GM21723 (cell line): Measurements from ENCODE around the gene ST6GALNAC6.
"Not testable (repeated sequence)": the region's sequence is repeated elsewhere in the genome, so short reads cannot be mapped to it uniquely, and the experiment has no call there.

Experiments used
- ATAC-seq: cut with Tn5 transposase; IDR thresholded peaks from one replicate; pipeline ENCODE4 v1.9.1; 2021; ENCODE audit warnings: mild to moderate bottlenecking, moderate library complexity; ENCODE audit not compliant: unreplicated experiment

Gene ST6GALNAC6

GRCh38 chr9:127860779-127861178 lies 38.6 kb downstream of the ST6GALNAC6 start:
- ATAC-seq: no peak

- no peak for ATAC-seq
Measured at GRCh38 chr9:127860260-127860659, 39.1 kb downstream of the ST6GALNAC6 start.

- no peak for ATAC-seq
Measured at GRCh38 chr9:127858041-127858512, 41.3 kb downstream of the ST6GALNAC6 start.

GRCh38 chr9:127857278-127857677 lies 42.1 kb downstream of the ST6GALNAC6 start:
- no peak for ATAC-seq

GRCh38 chr9:127856729-127857116 lies 42.7 kb downstream of the ST6GALNAC6 start:
- no peak for ATAC-seq

DNA sequence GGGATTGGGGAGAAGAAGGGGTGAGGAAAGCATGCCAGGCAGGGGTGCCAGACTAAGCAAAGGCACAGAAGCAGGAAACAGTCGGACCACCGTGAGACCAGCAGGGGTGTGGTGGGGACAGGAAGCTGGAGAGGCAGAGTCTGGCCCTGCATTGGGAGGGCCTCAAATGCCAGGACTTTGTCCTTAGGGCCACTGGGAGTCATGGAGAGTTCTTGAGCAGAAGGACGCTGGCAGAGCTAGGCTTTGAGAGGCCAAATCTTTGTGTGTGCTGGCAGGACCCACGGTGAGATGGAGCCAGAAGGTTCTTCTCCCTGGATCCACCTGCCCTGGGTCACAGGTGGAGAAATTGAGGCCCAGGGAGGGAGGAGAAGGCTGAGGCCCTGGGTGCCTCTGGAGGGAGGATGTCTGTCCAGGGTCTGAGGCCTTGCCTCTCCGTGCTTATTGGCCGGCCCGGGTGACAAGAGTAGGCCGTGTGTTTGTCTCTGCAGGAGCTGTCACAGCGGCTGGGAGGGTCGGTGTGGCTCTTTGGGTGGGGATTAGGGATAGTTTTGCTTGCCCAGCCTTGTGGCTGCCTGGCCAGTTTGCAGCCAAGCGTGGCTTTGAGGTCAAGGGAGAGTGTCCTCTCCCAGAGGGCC lies 43.2 kb downstream of the ST6GALNAC6 start:
- no peak for ATAC-seq

- no peak for ATAC-seq
Measured at GRCh38 chr9:127855522-127855921, 43.9 kb downstream of the ST6GALNAC6 start.

DNA sequence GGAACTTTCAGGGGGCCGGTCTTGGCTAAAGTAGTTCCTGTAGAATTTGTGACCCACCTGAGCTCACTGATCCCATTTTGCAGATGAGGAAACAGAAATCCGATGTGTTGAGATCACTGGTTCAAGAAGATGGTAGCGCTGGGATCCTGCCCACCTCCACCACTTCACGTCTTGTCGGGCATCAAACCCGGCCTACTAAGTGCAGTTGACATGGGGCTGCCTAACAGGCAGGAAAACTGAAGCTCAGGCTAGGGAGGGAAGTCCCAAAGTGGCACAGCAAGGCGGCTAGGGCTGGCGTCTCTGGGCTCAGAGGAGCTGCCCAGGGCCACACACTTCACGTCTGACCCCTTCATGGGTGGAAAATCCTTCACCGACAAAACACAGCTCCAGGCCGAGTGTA lies 44.4 kb downstream of the ST6GALNAC6 start:
- no peak for ATAC-seq

- ATAC-seq: no peak
Measured at GRCh38 chr9:127854184-127854806, 45.1 kb downstream of the ST6GALNAC6 start, which contains the start of gene ENG. TSS of gene ENG (minus strand) at chr9:127854658. CDS start at chr9:127854355, 303 bp downstream.

DNA sequence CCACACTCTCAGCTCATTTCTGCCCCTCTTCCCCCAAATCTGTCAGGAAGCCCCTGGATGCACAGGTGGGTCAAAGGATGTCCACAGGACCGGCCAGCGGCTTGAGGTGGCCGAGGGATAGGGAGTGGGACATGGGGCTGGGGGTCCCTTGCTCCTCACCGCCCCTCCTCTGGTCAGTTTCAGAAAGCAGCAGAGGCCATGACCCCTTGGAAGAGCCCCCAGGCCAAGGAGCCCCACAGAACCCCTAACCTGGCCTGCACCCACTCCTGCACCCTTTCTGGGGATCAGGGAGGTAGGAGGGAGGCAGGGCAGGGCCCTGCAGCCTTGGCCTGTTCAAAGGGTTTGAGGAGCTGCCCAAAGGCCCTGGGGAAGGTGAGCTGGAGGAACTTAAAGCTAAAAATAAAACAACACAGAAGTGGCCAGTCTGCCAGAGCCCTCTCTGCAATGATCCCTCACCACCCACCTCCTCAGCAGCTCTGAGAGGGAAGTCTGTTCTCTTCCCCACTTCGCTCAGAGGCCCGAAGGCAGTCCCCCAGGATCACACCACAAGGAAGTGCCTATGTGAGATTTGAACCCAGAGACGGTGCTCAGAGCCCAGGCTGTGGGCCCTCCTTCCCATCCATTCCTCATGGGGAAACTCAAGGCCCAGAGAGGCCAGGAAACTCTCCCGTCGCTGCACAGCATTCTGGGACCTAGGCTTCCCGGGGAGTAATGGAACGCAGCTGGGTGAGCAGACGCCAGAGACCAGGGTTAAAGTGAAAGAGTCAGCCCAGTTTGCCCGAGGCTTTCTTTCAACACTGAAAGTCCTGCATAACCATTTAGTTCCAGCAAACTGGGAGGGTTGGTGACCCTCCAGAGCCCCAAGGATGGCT lies 45.9 kb downstream of the ST6GALNAC6 start:
- ATAC-seq: no peak

DNA sequence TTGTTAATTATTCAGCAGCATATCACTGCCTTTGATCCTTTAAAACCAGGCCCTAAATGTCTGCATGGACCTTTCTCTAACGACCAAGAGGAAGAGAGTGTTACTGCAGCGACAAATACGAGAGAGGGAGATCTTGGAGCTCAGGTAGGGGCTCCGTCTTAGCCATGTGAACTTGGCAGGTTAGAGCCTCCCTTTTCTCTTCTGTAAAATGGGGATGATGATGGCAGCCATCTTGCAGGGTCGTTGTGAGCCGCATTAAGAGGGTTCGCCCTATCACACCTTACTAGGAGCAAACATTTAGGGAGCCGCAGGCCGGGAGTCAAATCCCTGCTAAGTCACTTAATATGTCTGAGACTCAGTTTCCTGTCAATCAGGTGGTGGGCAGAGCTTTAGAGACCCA lies 46.6 kb downstream of the ST6GALNAC6 start:
- no peak for ATAC-seq

DNA sequence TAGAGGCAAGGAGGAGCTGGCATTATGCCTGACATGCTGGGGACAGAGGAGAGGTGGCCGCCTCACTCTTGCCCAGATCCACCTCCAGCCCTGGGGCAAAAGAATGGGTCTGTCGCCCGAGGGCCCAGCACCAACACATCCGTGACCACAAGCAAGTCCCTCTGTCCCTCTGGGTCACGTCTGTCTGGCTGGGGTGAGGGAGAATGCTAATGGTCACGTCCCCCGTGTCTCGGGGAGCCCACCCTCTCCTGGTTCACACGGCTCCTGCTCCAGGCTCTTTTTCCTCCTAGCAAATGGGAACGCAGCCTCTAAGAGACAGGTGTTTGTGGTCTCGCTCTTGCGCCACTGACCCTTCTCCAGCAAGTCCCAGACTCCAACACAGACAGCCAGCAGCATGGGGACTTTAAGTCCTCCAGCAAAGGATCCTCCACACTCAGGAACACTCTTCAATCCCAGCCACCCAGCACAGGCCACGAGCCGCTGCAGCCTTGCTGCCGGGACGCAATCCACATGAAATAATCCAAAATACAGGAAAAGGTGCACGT lies 49.0 kb downstream of the ST6GALNAC6 start:
- ATAC-seq: no peak

GRCh38 chr9:127848756-127849504 lies 50.5 kb downstream of the ST6GALNAC6 start:
- no peak for ATAC-seq

DNA sequence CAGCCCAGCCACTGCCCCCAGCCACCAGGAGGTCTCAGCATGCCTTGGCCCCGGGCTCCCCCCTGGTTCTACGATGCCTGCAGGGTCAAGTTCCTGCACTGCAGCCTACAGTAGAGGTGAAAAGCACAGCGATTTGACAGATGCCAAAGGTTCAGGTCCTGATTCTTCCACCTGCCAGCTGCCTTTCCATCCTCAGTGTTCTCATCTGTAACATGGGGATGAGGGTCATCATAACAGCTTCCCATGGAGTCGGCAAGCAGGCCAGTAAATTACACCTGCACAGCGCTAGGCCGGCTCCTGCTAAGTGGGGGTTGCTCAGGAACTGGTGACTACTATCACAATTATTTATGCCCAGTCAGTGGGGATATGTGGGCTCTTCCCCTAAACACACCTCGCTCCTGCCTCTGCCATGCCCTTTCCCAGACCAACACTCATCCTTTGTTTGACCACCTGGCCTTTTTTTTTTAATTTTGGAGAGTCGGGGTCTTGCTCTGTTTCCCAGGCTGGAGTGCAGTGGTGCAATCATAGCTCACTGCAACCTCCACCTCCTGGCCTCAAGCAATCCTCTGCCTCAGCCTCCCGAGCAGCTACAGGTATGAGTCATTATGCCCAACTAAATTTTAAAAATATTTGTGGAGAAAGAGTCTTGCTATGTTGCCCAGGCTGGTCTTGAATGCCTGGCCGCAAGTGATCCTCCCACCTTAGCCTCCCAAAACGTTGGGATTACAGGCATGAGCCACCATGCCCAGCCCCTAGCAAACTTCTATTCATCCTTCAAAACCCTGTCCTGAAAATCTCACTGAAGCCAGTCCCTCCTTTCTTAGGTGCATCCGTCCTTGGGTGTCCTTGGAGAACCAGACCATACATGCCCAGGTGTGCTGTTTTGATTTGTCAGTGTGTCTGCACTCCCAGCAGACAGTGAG lies 51.3 kb downstream of the ST6GALNAC6 start:
- ATAC-seq: no peak

DNA sequence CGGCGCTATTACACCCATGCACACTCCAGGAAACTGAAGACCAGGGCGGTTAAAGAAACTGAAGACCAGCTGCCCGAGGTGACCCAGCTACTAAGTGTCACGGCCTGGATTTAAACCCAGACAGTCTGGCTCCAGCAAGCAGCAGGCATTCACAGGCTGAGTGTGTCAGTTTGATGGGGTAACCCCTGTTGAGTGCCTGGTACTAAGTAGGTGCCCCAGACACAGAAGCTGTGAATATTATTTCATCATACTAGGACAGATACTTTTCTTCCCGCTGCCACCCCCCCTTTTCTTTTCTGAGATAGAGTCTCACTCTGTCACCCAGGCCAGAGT lies 52.3 kb downstream of the ST6GALNAC6 start:
- no peak for ATAC-seq

DNA sequence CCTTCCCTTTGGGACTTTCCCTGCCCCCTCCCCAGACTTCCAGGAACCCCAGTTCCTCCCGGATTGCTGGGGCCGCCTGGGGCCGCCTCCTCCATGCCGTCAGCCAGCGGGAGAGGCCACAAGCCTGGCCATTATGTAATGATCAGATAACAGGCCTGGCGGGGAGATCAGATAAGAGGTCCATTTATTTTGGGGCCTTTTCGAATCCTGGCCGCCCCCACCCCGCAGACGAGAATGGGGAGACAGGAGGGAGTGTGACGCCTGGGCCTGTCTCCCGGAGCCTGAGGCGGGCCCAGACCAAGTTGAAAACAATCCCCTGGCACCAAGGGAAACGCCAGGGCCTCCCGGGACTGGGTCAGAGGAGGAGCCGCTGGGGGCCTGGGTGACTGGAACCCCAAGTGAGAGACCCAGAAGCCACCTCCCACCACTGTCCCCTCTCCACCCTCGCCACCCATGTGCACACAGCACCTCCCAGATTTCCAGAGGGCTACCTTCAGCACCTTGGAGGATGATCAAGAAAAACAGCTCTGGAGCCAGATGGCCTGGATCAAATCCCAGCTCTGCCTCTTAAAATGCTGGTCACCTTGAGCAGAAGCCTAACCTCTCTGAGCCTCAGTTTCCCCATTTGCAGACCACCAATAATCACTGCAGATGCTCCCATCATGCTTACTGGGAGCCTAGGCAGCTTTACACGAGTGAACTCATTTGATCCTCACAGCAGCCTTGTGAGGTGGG lies 52.8 kb downstream of the ST6GALNAC6 start:
- no peak for ATAC-seq

GRCh38 chr9:127845619-127846018 lies 53.8 kb downstream of the ST6GALNAC6 start:
- ATAC-seq: not testable (repeated sequence)

- ATAC-seq: no peak
Measured at GRCh38 chr9:127844821-127845359, 54.5 kb downstream of the ST6GALNAC6 start.
